HUDEP-2 (cell line): ENCODE measurements around the gene NMNAT3.
"Not testable (repeated sequence)": the region's sequence is repeated elsewhere in the genome, so short reads cannot be mapped to it uniquely, and the experiment has no call there.

Experiments used
- DNase-seq, 76 experiments: peaks; one replicate each; lab custom pipeline; 2025; ENCODE audit not compliant: unreplicated experiment in 76 of 76; lab: John Stamatoyannopoulos, UW

Gene NMNAT3

DNA sequence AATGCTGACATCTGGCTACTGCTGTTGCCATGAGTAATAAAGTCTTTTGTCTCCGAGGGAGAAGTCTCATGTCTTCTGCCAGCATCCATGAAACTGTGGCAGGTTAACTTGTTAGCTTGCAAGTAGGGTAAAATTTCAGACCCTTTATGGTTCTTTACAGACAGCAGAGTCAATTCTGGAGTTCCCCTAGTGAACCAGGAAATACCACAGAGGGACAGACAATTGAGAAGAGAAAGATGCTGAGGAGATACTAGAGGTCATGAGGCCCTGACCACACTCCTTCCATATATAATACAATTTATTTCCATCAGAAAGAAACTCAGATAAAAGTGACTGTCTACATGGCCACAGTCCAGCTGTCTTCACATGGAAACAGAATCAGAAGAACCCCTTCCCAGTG lies 38.1 kb downstream of the NMNAT3 start:
- no peak for DNase-seq

DNA sequence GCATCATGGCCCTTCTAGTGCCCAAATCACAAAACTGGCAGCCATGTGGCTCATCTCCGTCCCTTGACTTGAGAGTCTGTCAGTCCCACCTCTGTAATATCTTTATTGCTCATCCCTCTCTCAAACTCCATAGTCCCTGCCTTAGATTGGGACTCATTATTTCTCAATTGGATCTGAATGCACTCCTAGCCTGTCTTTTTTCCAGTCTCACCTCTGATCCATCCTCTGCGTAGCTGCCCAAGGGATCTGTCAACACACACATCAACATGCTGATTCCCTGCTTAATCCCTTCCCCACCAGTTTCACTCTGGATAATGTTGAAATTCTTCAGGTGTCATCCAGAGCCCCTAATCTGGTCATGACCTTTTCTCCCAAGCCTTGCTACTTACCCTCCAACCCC lies 39.3 kb downstream of the NMNAT3 start:
- no peak for DNase-seq

DNA sequence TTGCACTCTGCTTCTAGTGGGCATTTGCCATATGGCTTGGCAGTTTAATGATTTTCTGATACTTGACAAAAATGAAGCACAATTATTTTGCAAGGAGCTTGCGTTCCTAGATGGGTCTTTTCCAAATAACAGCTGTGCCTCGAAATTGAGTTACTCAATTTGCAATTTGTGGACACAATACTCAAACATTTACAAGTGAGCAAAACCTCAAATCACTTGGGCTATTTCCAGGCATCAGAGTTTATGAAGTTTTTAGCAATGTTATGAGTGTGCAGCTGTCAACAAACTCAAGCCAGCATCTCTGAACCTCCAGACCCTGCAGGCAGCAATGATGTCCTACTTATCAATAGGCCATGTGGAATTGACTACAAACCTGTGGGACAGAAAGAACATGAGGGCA lies 41.3 kb downstream of the NMNAT3 start:
- DNase-seq = no peak

DNA sequence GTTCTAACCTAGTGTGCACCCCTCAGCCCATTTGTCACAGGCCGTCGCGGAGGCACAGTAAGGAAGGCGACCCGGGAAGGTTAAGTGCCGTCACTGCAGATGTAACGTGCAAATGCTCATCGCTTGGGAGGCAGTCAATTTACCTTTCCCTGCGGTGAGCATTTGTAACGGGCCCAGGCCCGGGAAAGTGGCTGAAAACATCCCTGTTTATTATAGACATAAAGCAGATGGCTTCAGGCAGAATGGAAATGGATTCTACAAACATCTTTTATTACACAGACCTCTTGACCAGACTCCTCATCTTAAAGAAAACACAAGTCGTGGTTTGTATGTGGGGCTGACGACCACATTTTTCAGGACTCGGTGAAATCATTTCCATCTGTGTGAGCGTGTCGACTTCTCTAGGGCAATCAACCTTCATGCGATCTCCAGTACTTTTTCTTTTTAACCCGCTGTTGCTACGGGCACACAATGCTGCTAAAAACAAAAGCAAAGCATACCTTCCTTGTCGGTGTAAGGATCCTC lies 43.6 kb downstream of the NMNAT3 start:
- no peak for DNase-seq

DNA sequence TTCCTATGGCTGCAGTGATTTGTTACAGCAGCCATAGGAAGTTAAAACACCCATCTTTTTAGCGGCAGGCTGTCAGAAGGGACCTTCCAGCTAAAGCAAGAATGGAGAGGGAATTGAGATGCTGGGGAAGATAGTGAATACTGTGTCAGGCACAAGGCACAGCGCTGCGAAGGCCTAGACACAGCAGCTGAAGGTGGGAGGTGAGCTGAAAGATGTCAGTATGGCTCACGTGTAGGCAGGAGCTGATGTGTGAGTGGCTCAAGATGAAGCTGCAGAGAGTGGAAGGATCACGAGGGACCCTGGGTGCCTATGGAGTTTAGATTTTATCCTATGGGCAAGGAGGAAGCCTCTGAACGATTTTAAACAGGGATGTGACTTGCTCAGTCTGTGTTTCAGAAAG lies 44.3 kb downstream of the NMNAT3 start:
- DNase-seq = no peak

DNA sequence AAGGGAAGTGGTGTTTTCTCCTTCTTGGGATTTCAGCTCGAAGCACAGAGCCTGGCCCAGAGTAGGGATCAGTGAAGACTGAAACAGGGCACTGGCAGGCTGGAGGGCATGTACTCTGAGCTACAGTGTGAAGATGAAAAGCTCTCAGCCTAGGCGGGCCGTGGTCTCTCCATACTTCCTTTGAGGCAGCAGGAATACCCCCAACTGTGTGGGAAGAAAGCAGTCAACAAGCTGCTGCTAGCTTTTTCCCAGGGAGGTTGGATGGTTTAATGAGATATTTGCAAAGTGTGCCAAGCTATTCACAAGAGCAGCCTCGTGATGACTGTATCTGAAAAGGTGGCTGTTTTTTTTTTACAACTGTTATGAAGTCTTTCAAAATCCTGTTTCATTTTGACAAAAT lies 47.2 kb downstream of the NMNAT3 start:
- DNase-seq = no peak

DNA sequence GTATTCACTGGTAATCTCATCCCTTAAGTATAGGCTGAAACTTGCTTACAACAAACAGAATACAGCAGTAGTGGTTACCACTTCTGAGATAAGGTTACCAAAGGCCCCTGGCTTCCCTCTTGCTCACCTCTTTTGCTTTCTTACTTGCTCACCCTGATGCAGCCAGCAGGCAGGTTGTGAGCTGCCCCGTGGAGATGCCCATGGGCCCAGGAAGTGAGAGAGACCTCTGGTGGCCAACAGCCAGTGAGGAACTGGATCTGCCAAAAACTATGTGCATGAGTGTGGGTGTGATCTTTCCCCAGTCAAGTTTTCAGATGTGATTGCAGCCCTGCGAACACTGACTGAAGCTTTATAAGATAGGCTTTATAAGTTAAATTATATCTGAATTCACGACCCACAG lies 48.7 kb downstream of the NMNAT3 start:
- peak in 24 of 76 experiments; percentile 1 to 52 (median 15) for DNase-seq

DNA sequence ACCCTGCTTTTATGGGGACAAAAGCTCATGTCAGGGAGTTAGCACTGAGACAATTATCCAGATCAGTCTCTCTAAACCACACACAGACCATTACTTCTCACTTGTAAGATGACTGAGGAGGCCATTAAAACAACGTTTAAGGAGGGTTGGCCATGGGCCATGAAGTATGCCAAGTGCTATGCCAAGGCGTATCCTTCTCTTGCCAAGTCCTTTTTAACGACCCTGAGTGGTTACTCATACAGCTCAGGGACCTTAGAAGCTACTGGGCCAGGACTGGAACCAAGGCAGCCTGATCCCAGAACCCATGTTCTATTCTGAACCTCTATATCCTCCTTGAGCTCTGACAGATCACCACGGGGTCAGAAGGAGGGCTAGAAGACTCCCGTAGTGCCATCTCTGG lies 50.0 kb downstream of the NMNAT3 start:
- DNase-seq = no peak

DNA sequence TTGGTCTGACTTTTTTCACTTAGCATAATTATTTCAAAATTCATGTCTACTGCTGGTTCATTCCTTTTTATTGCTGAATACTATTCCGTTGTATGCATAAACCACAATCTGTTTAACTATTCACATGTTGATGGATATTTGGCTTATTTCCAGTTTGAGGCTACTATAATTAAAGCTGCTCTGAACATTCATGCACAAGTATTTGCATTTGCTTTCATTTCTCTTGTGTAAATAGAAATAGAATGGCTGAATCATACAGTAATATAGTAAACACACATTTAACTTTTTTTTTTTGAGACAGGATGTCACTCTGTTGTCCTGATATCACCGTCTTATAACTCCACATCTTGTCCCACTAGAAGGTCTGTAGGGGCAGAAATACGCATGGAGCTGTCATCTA lies 57.3 kb downstream of the NMNAT3 start:
- no peak for DNase-seq

DNA sequence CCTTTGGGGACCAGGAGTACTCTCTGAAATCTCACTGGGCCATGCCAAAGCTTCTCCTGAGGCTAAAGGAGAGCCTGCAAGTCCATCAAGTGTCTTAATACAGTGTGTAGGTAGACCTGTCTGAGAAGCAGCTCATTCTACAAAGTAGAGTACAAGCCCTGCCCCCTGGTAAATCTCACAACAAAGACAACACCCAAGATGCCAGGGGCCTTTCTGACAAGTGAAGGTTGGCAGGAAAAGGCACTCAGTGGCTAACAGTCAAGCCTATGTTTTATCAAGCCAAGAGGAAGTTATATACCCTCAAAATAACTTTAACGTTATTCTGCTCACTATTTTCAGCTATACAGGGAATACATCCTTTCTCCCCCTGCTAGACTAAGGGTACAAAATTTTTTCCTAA lies 58.3 kb downstream of the NMNAT3 start:
- no peak for DNase-seq

DNA sequence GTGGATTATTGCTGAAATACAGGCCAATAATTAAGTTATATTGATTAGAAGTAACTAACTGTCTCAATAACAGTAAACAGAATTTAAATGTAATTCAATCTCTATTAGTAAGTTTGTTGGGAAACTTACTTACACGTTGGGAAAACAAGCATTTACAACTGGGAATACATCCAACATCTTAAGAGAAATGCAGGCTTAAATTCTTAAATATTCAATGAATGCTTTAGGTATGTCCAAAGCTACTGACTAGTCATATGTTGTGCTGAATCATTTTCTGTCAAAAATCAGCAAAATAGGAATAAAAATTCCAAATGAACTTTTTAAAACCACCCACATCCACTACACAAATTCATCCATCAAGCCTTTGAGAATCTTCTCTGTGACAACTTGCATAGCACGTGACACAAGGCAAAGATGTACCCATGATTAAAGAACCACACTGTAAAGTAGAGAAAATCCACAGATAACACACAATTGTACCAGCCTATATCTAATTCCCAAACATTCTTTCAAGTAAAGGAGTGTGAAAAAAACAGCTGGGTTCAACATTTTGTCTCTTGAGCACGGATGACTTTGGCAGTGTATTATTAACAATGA lies 60.0 kb downstream of the NMNAT3 start:
- no peak for DNase-seq

DNA sequence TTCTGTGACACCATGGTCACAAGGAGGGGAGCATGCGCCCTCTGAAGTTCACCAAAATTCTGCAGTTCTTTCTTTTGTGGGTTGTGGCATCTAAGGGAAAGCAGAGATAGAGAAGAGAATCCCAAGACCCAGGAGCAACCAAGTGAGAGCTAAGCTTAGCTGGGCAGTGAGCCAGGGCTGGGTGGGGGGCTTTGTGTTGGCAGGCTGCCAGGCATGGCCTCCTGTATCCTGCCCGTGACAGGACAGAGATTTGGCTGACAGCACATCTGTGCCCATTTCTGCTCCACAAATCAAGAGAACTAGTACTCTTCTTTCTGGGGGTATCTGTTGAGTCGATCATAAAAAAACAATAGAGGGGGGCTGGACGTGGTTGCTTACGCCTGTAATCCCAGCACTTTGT lies 66.2 kb downstream of the NMNAT3 start:
- DNase-seq = no peak

DNA sequence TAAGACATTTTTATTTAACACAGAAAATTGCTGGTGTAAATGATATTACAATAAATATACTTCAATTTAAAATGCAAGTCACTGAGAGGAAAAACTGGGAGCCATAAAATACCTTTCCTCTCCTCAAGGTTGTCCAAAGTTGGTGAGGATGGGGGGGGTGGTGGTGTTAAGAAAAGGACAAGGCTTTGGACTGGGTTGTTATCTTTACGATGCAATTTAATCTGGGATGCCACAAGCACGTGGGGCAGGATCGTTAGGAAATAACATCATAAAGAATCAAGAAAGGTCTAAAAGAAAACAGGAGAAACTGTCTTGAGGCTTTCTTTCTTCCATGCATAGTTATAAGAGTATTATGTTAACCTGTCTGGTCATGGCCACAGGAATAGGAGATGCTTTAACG lies 66.9 kb downstream of the NMNAT3 start:
- no peak for DNase-seq

DNA sequence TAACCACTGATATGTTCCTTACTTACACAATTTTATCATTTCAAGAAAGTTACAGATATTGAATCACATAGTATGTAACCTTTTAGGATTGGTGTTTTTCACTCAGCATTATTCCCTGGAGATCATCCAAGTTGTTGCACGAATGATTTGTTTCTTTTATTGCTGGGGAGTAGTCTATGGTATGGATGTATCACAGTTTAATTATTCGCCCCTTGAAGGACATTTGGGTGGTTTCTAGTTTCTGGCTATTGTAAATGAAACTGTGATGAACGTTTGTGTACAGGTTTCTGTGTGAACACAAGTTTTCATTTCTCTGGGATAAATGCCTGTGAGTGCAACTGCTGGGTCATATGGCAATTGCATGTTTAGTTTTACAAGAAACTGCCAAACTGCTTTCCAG lies 68.8 kb downstream of the NMNAT3 start:
- no peak for DNase-seq

DNA sequence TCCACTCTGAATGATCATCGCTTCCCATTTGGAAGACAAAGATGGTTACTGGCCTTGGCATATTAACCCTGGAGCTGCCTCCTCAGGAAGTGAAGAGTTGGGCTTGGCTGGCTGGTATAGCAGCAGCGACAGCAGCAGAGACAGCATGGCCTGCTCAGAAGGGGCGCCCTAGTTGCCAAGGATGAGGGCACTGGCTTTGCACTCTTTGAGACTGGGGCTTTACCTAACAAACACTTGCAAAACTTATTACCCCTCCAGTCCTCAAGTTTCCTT lies 69.7 kb downstream of the NMNAT3 start:
- DNase-seq = no peak

DNA sequence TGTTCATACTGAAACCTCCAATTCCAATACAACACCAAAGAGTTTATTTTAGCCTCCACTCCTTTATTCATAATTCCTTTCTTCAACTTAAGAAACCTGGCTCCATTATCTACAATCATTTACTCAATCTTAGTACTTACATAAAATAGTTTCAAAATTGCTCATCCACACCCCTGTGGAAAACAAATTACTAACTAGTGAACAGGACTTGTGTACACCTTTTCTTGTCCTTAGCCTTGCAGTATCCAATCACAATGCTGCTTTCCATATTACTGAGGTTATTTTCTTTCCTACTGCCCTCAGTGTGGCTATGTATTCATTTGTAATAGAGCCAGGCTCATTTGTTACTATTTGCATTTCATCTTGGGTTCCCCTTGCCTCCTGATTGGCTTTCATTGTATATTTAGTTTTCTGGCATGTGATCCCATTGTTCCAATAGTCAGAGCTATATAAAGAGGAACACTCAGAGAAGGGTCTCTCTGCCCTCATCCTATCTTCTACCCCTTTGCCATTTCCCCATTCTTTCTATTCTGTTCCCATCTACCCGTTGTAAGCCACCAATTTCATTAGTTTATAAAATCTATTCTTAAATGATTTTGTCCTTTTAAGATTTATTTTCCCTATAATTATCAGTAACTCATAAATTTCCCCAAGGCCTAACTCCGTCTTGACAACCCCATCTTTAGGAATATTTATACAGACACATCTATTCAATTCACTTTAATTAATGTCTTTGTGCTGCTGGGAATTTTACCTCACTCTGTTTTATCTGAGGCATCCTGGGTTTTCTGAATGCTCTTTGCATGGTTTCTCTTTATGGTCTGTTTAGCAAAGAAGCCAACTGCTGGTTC lies 70.3 kb downstream of the NMNAT3 start:
- no peak for DNase-seq

DNA sequence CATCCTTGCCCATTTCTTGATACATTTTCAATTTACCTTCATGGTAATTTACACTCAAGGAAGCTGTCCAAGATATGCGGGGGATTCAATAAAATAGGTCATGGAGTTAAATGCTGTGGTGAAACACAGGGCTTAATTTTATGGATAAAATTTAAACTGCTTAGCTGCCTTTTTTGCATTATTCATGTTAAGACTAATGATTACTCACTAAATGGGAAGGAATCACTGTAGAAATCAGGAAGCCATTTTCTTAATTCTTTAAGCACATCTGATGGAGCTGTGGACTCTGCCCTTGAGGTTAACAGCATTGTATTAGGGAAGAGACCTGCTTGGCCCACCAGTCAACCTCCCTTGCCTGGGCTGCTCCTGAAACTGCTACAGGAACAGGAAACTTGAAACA lies 75.8 kb downstream of the NMNAT3 start:
- no peak for DNase-seq

DNA sequence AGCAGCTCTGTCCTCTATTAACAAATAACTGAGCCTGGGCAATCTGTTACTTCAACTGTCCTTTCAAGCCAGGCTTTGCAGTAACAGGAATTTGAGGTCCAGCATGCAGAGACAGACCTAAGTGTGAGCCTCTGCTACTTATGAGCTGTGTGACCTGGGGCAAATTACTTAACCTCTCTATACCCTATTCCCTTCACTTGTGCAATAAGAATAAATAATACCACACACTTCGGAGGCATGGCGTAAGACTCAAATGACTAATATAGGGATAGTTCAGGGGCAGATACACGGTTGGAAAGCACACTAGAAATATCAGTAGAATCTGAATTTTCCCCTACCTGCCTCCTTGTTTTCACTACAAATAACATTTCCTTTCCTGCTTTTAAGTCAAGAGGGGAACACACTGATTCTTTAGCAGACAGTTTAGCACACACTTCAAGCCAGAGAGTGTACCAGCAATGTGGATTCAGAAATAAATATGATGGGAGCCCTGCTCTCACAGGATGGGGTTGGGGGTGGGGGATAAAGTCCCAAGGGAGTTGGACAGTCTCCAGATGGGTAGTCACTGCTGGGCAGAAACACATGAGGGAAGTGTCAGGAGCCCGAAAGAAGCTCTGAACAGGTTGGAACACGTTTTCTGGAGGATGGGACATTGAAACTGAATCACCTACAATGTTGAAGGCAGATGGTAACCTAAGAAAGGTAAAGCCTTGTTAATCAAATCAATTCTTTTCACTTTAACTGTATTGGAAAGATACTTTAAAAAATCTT lies 76.4 kb downstream of the NMNAT3 start:
- no peak for DNase-seq

DNA sequence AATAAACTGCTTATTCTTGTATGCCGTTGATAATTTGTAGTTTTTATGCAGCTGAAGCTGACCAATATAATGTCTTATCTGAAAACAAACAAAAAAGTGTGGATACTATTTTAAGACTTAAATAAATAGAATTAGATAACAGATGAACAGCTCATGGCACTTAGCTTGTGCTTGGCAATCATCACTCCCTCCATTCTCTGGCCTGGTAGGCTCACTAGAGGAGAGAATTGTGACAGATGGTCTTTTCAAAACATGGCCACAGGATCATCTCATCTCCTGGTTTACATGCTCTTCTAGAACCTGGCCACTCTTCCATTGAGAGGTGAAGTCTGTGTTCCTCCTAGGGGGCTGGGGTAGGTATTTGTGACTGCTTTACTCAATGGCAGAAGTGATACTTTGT lies 79.8 kb downstream of the NMNAT3 start:
- DNase-seq = no peak

DNA sequence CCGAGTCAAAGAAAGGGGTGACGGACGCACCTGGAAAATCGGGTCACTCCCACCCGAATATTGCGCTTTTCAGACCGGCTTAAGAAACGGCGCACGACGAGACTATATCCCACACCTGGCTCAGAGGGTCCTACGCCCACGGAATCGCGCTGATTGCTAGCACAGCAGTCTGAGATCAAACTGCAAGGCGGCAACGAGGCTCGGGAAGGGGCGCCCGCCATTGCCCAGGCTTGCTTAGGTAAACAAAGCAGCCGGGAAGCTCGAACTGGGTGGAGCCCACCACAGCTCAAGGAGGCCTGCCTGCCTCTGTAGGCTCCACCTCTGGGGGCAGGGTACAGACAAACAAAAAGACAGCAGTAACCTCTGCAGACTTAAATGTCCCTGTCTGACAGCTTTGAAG lies 86.6 kb downstream of the NMNAT3 start:
- DNase-seq = not testable (repeated sequence)

DNA sequence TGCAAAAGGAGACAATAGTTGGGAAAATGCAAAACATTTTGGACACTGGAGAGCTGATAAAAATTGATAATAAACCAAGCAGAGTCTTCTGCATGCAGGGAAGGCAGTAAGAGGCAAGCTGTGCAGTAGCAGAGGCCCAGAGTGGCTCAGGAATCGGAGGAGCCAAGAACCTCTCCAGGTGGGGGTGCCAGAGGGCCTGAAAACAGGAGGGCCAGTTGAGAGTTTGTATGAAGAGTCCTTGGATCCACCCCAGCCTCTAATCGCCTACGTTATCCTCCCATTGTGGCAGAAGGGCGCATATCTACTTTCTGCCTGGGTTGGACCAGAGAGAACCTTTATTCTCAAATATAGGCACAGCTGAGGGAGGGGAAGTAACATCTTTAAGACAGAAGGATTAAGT lies 89.3 kb downstream of the NMNAT3 start:
- DNase-seq = peak in 25 of 76 experiments; percentile 2 to 33 (median 19)

DNA sequence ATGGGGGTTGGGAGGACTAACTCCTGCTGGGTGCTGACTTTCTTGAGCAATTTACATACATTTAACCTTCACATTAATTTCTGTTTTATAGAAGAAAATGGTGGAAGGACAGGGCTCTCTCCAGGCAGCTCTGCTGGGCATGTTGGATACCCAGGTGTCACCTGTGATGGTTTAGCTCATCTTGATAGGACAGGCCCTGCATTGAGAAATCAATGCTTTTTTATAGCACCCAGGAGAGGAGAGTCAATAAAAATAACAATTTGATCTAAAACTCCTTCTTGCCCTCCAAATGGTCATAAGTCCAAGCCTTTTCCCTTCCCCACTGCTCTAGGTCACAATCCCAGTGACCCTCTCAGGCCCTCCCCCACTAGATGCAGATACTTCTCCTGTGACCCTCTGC lies 90.0 kb downstream of the NMNAT3 start:
- DNase-seq = no peak
